Loucy (cell line): Measurements from ENCODE around the gene PLEKHB1.

Experiments
- H2AFZ ChIP-seq: fragments of 200-600 bp; sonication (generic); 2 replicates; pipeline ENCODE4 v1.6.0; 2016; ENCODE audit warnings: antibody characterized with exemption, mild to moderate bottlenecking, low read length, moderate library complexity
- H3F3A ChIP-seq: fragments of 200-600 bp; 2 replicates; pipeline ENCODE4 v1.6.0; 2016; ENCODE audit warnings: antibody characterized with exemption, low read depth, mild to moderate bottlenecking
- H3K27me3 ChIP-seq: fragments of 200-600 bp; sonication (generic); 2 replicates; pipeline ENCODE4 v1.6.1; 2014; ENCODE audit warnings: low read length, mild to moderate bottlenecking; ENCODE audit not compliant: insufficient read depth, poor library complexity, severe bottlenecking
- H3K36me3 ChIP-seq: fragments of 200-600 bp; sonication (generic); 2 replicates; pipeline ENCODE4 v1.6.1; 2016; ENCODE audit warnings: low read length; ENCODE audit not compliant: insufficient read depth
- H3K4me1 ChIP-seq: fragments of 200-600 bp; sonication (generic); 2 replicates; pipeline ENCODE4 v1.5.1; 2014; ENCODE audit warnings: low read length, mild to moderate bottlenecking; ENCODE audit not compliant: insufficient read depth, poor library complexity, severe bottlenecking
- H3K4me2 ChIP-seq: fragments of 200-600 bp; sonication (generic); 2 replicates; pipeline ENCODE4 v1.6.0; 2014; ENCODE audit warnings: antibody characterized with exemption, low read length, low read depth, mild to moderate bottlenecking; ENCODE audit not compliant: poor library complexity, severe bottlenecking
- H3K4me3 ChIP-seq: fragments of 200-600 bp; sonication (generic); 2 replicates; pipeline ENCODE4 v1.5.1; 2014; ENCODE audit warnings: low read length, mild to moderate bottlenecking, mixed read lengths; ENCODE audit not compliant: poor library complexity, severe bottlenecking
- H3K79me2 ChIP-seq: fragments of 200-600 bp; sonication (generic); 2 replicates; pipeline ENCODE4 v1.6.1; 2014; ENCODE audit warnings: low read length; ENCODE audit not compliant: insufficient read depth
- H3K9ac ChIP-seq: fragments of 200-600 bp; sonication (generic); 2 replicates; pipeline ENCODE4 v1.6.0; 2014; ENCODE audit warnings: mild to moderate bottlenecking, low read depth, low read length, moderate library complexity; ENCODE audit not compliant: poor library complexity, severe bottlenecking
- H3K9me2 ChIP-seq: fragments of 200-600 bp; sonication (generic); replicated peaks from 2 replicates; pipeline ENCODE4 v1.6.1; 2016; ENCODE audit warnings: low read depth, low read length, mixed read lengths
- H3K9me3 ChIP-seq: fragments of 200-600 bp; sonication (generic); 2 replicates; pipeline ENCODE4 v1.6.1; 2014; ENCODE audit warnings: mild to moderate bottlenecking, antibody characterized with exemption, low read length, low read depth; ENCODE audit not compliant: insufficient read depth
- H4K20me1 ChIP-seq: fragments of 200-600 bp; sonication (generic); 2 replicates; pipeline ENCODE4 v1.6.0; 2014; ENCODE audit warnings: antibody characterized with exemption, low read length, mild to moderate bottlenecking; ENCODE audit not compliant: insufficient read depth, poor library complexity, severe bottlenecking
- EZH2phosphoT487 ChIP-seq: fragments of 200-600 bp; IDR thresholded peaks from 2 replicates; pipeline ENCODE4 v1.6.1; 2018; ENCODE audit warnings: antibody characterized with exemption, mild to moderate bottlenecking, moderate library complexity, borderline replicate concordance
- TF ChIP-seq, protein P1 (sequence below): fragments of 200-600 bp; sonication (generic); conservative IDR thresholded peaks from 2 replicates; pipeline ENCODE4 v1.5.1; 2014; ENCODE audit warnings: mild to moderate bottlenecking, antibody characterized with exemption, low read length

The PLEKHB1 gene

DNA sequence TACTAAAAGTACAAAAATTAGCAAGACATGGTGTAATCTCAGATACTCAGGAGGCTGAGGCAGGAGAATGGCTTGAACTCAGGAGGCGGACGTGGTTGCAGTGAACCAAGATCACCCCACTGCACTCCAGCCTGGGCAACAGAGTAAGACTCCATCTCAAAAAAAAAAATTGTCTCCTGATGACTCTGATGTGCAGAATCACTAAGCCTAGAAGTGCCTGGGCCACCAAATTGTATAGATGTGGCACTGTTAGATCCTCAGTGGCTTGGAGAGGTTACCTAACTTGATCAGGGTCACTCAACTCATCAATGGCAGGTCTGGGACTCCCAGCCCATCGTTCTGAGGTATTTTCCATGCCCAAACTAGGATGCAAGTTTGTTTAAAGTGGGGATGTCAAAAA, 10.6 kb downstream of the PLEKHB1 start:
- TF ChIP-seq, protein P1, sequence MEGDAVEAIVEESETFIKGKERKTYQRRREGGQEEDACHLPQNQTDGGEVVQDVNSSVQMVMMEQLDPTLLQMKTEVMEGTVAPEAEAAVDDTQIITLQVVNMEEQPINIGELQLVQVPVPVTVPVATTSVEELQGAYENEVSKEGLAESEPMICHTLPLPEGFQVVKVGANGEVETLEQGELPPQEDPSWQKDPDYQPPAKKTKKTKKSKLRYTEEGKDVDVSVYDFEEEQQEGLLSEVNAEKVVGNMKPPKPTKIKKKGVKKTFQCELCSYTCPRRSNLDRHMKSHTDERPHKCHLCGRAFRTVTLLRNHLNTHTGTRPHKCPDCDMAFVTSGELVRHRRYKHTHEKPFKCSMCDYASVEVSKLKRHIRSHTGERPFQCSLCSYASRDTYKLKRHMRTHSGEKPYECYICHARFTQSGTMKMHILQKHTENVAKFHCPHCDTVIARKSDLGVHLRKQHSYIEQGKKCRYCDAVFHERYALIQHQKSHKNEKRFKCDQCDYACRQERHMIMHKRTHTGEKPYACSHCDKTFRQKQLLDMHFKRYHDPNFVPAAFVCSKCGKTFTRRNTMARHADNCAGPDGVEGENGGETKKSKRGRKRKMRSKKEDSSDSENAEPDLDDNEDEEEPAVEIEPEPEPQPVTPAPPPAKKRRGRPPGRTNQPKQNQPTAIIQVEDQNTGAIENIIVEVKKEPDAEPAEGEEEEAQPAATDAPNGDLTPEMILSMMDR: no peak
- no peak for TF ChIP-seq EZH2phosphoT487
- H3K9ac ChIP-seq: no peak overlapping the region
- no peak overlapping the region for H2AFZ ChIP-seq
- H3K9me3 ChIP-seq: no peaks in the 10 kb centered on the region
- H3K4me3 ChIP-seq: no peak overlapping the region
- no peaks in the 10 kb centered on the region for H4K20me1 ChIP-seq
- H3K79me2 ChIP-seq: no peaks in the 10 kb centered on the region
- no peak overlapping the region for H3K4me2 ChIP-seq
- no peaks in the 10 kb centered on the region for H3F3A ChIP-seq
- no peaks in the 10 kb centered on the region for H3K27me3 ChIP-seq
- H3K36me3 ChIP-seq: no peaks in the 10 kb centered on the region
- H3K9me2 ChIP-seq: no peaks in the 10 kb centered on the region
- no peaks in the 10 kb centered on the region for H3K4me1 ChIP-seq

DNA sequence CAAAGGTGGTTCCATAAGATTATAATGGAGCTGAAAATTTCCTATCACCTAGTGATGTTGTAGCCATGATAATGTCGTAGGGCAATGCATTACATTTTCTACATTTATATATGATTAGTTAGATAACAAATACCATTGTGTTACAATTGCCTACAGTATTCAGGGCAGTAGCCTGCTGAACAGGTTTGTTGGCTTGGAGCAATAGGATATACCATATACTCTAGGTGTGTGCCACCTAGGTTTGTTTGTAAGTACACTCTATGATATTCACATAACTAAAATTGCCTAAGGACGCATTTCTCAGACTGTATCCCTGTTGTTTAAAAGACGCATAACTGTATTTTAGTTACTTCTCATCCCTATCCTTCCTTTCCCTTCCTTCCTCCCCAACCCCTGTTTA, 13.6 kb downstream of the PLEKHB1 start:
- H3K9ac ChIP-seq: no peak overlapping the region
- H2AFZ ChIP-seq: no peak overlapping the region
- H4K20me1 ChIP-seq: no peaks in the 10 kb centered on the region
- H3F3A ChIP-seq: no peaks in the 10 kb centered on the region
- H3K9me2 ChIP-seq: no peaks in the 10 kb centered on the region
- H3K36me3 ChIP-seq: no peaks in the 10 kb centered on the region
- H3K4me2 ChIP-seq: no peak overlapping the region
- H3K4me1 ChIP-seq: peaks cover 22% of the 10 kb centered on the region
- H3K79me2 ChIP-seq: no peaks in the 10 kb centered on the region
- no peaks in the 10 kb centered on the region for H3K9me3 ChIP-seq
- H3K4me3 ChIP-seq: no peak overlapping the region
- TF ChIP-seq, protein P1: no peak
- TF ChIP-seq EZH2phosphoT487: no peak
- no peaks in the 10 kb centered on the region for H3K27me3 ChIP-seq

DNA sequence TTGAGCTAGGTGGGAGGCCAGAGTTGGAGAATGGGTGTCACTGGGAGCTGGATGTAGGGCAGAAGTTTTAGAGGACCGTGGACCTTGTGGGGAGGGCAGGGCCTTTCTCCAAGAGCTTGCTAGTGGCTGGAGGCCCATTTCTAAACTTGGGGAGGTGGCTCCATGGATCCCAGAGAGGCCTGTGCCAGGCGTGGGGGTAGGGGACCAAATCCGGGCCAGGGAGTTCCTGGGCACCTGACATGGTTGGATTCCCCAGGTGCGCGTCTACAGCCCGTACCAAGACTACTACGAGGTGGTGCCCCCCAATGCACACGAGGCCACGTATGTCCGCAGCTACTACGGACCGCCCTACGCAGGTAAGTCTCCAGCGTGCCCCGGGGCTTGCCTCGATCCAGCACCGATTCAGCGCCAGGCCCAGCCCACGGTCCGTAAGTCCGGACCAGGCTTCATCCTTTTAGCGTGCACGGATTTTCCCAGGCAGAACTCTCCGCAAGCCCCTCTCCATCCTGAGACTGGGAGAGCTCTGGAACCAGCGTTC, 14.2 kb downstream of the PLEKHB1 start:
- H3K4me1 ChIP-seq: peaks cover 22% of the 10 kb centered on the region
- H3K4me2 ChIP-seq: no peak overlapping the region
- no peak overlapping the region for H2AFZ ChIP-seq

More for the DNA sequence above, 14.2 kb downstream of the PLEKHB1 start:
- no peaks in the 10 kb centered on the region for H3K9me3 ChIP-seq
- TF ChIP-seq EZH2phosphoT487: no peak
- TF ChIP-seq, protein P1: no peak
- no peak overlapping the region for H3K9ac ChIP-seq
- no peaks in the 10 kb centered on the region for H3K27me3 ChIP-seq
- H3K36me3 ChIP-seq: no peaks in the 10 kb centered on the region
- H4K20me1 ChIP-seq: no peaks in the 10 kb centered on the region
- H3K9me2 ChIP-seq: no peaks in the 10 kb centered on the region
- H3K4me3 ChIP-seq: no peak overlapping the region
- H3F3A ChIP-seq: no peaks in the 10 kb centered on the region
- H3K79me2 ChIP-seq: no peaks in the 10 kb centered on the region
